NT2/D1 (cell line): Measurements from ENCODE around the gene DCLRE1C.
"Not testable (repeated sequence)": the region's sequence is repeated elsewhere in the genome, so short reads cannot be mapped to it uniquely, and the experiment has no call there.

Experiments
- DNase-seq: peaks from one replicate; pipeline ENCODE4 v3.0.0-alpha.2; 2011; ENCODE audit warnings: low read depth, low spot score
- H3K27me3 ChIP-seq: 2 replicates; pipeline ENCODE4 v1.6.0; 2011; ENCODE audit warnings: mild to moderate bottlenecking; ENCODE audit not compliant: insufficient read length, insufficient read depth
- H3K36me3 ChIP-seq: 2 replicates; pipeline ENCODE4 v1.6.1; 2011; ENCODE audit warnings: mild to moderate bottlenecking, low read length, mixed read lengths; ENCODE audit not compliant: insufficient read depth, insufficient read length
- H3K4me1 ChIP-seq: 2 replicates; pipeline ENCODE4 v1.5.1; 2011; ENCODE audit not compliant: insufficient read depth, insufficient read length
- H3K4me3 ChIP-seq: 2 replicates; pipeline ENCODE4 v1.5.1; 2011; ENCODE audit warnings: low read depth; ENCODE audit not compliant: insufficient read length
- H3K9ac ChIP-seq: 2 replicates; pipeline ENCODE4 v1.6.0; 2011; ENCODE audit warnings: low read depth; ENCODE audit not compliant: insufficient read length
- H3K9me3 ChIP-seq: 2 replicates; pipeline ENCODE4 v1.5.1; 2011; ENCODE audit warnings: mild to moderate bottlenecking, low read length; ENCODE audit not compliant: insufficient read depth
- SUZ12 ChIP-seq: IDR thresholded peaks from 2 replicates; pipeline ENCODE4 v1.6.1; 2011; ENCODE audit not compliant: insufficient read length, insufficient read depth; ENCODE audit errors: extremely low read depth
- YY1 ChIP-seq: IDR thresholded peaks from 2 replicates; pipeline ENCODE4 v1.6.1; 2011; ENCODE audit not compliant: insufficient read length, insufficient read depth
- ZNF274 ChIP-seq: IDR thresholded peaks from 2 replicates; pipeline ENCODE4 v1.6.1; 2011; ENCODE audit warnings: mild to moderate bottlenecking, low read depth, low read length

DCLRE1C gene

GRCh38 chr10:14975672-14976273, 21.9 kb upstream of the DCLRE1C start:
- H3K4me1 ChIP-seq, result no peaks in the 10 kb centered on the region
- no peaks in the 10 kb centered on the region for H3K36me3 ChIP-seq

GRCh38 chr10:14974153-14974998, 20.5 kb upstream of the DCLRE1C start:
- not testable (repeated sequence) for H3K9ac ChIP-seq, H3K27me3 ChIP-seq, H3K9me3 ChIP-seq, DNase-seq, H3K4me1 ChIP-seq, H3K4me3 ChIP-seq, H3K36me3 ChIP-seq

More at GRCh38 chr10:14975672-14976273, 21.9 kb upstream of the DCLRE1C start:
- Histone ChIP-seq H3K9ac (no peak overlapping the region), H3K4me3 (no peak overlapping the region), H3K9me3 (no peaks in the 10 kb centered on the region), H3K27me3 (no peaks in the 10 kb centered on the region)
- TF ChIP-seq ZNF274 (no peak), SUZ12 (no peak), YY1 (no peak)
- DNase-seq, result no peak

- no peak overlapping the region for H3K4me3 ChIP-seq
- peak; percentile 6 for DNase-seq
- TF ChIP-seq ZNF274 (no peak), SUZ12 (no peak), YY1 (no peak)
Observed at GRCh38 chr10:14971867-14972448, 18.1 kb upstream of the DCLRE1C start.

GRCh38 chr10:14967897-14968296, 14.0 kb upstream of the DCLRE1C start:
- no peak for TF ChIP-seq SUZ12
- TF ChIP-seq YY1, result no peak
- TF ChIP-seq ZNF274, result no peak
- H3K4me1 ChIP-seq, result no peaks in the 10 kb centered on the region
- H3K36me3 ChIP-seq, result no peaks in the 10 kb centered on the region
- no peak overlapping the region for H3K4me3 ChIP-seq
- H3K9ac ChIP-seq, result no peak overlapping the region
- no peaks in the 10 kb centered on the region for H3K27me3 ChIP-seq
- H3K9me3 ChIP-seq, result no peaks in the 10 kb centered on the region
- DNase-seq, result no peak

More at GRCh38 chr10:14971867-14972448, 18.1 kb upstream of the DCLRE1C start:
- Histone ChIP-seq H3K9me3 (no peaks in the 10 kb centered on the region), H3K4me1 (no peaks in the 10 kb centered on the region), H3K27me3 (no peaks in the 10 kb centered on the region), H3K36me3 (no peaks in the 10 kb centered on the region), H3K9ac (no peak overlapping the region)

GRCh38 chr10:14959221-14960057, 5.5 kb upstream of the DCLRE1C start, which contains the start of gene MEIG1:
TSS of gene MEIG1 (plus strand) at chr10:14959388. CDS start at chr10:14966469, 7,081 bp downstream.
- Histone ChIP-seq H3K9me3 (no peaks in the 10 kb centered on the region), H3K9ac (peak within 1 kb of the TSS; percentile 87), H3K36me3 (no peaks in the 10 kb centered on the region), H3K27me3 (no peaks in the 10 kb centered on the region), H3K4me1 (no peaks in the 10 kb centered on the region), H3K4me3 (peak within 1 kb of the TSS; percentile 75)
- TF ChIP-seq SUZ12 (no peak), YY1 (no peak), ZNF274 (no peak)
- DNase-seq, result peak; percentile 62

GRCh38 chr10:14958872-14959220, 5.0 kb upstream of the DCLRE1C start:
- TF ChIP-seq YY1, result no peak
- Histone ChIP-seq H3K36me3 (no peaks in the 10 kb centered on the region), H3K27me3 (no peaks in the 10 kb centered on the region), H3K4me1 (no peaks in the 10 kb centered on the region), H3K9ac (no peak overlapping the region), H3K9me3 (no peaks in the 10 kb centered on the region), H3K4me3 (peak overlapping the region; percentile 75)
- DNase-seq, result no peak

- Histone ChIP-seq H3K4me1 (no peaks in the 10 kb centered on the region), H3K9me3 (no peaks in the 10 kb centered on the region), H3K27me3 (no peaks in the 10 kb centered on the region), H3K9ac (no peak overlapping the region), H3K4me3 (peak overlapping the region; percentile 78), H3K36me3 (peaks cover 5% of the 10 kb centered on the region)
- TF ChIP-seq SUZ12 (no peak), YY1 (no peak), ZNF274 (no peak)
- no peak for DNase-seq
Observed at GRCh38 chr10:14954934-14955333, 1.0 kb upstream of the DCLRE1C start.
